GM19395 (cell line): ENCODE results near the gene C8G.

ENCODE experiments used
- ATAC-seq: cut with Tn5 transposase; IDR thresholded peaks from one replicate; pipeline ENCODE4 v1.9.1; 2021; ENCODE audit warnings: mild to moderate bottlenecking, moderate library complexity; ENCODE audit not compliant: unreplicated experiment

Gene C8G

DNA sequence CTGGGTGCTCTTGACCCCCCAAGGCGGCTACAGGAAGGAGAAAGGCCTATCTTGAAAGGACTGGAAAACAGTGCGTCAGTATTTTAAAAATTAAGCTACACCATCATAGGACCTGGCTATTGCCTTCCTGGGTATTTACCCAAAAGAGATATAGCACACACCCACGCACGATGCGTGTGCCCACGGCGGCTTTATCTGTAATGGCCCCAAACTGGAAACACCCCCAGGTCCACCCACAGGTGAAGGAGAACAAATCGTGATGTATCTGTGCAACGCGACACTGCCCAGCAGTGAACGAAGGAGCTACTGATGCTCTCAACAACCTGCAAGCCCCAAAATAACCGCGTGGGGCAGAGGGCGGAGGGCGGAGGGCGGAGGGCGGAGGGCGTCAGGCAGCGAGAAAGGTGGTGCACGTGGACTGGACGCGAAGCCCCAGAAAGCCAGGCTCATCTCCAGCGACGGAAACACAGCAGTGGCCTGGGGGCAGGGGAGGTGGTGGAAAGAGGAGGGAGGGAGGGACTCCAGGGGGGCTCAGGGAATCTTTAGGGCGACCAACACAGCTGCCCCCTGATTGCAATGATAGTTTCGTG, 19.9 kb downstream of the C8G start:
- no peak for ATAC-seq

DNA sequence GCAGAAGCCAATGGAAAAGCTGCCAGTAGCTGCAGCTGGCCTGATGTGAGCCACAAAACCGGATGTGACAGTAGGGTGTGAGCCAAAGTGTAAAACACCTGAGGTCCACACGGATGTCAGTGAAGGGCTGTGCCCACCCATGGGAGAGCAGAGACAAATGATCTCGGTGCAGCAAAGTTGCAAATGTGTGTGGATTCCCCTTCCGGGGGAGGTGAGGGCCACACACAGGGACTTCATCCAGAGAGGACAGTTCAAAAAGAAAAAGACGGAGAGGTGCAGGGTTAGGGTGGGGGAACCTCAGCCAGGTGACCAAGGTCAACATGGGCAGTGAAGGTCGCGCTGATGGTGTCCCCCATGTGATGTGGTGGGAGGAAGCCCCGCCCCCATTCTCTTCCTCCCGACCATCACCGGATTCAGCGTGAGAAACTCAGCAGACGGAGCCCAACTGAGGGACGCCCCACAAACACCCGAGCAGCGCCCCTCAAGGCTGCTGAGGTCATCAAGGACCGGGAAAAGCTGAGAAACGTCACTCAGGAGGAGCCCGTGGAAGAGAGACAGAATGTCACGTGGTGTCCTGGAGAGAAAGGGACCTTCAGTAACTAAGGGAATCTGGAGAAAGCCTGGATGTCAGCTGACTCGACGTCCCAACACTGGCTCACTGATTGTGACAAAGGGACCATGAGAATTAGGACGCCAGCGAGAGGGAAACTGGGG, 20.9 kb downstream of the C8G start:
- ATAC-seq: no peak

DNA sequence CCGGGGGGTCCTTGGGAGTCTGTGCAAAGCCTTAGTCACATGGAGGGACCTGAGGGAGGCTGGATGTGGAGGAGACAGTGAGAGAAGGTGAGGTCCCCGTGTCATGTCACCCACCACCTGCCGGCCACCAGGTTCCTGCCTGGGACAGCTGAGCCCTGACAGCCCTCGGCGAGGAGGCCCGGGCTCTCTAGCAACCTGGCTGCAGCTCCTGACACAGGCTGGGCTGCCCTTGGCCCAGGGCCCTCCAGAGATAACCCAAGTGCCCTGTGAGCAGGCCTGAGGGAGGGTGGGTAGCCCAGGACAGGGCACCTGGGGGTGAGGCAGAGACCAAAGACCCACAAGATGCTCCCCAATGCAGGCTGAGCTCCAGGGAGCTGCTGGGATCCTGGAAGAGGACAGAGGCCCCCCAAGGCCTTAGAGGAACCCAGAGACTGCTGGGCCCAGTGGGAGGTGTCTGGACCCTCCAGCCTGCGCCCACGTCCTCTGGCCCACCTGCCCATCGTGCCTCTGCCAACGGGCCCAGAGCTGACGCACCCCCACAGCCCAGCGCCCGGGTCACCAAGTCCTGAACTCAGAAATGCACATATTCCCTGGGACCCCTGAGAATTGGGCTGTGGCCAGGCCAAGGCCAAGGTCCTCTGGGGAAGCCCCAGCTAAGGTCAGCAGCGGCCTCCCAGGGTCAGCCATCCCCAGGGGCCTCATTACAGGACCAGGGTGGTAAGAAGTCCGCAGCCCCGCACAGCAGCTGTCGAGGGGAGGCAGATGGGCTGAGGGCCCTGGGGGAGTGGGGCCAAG, 23.5 kb downstream of the C8G start:
- no peak for ATAC-seq

DNA sequence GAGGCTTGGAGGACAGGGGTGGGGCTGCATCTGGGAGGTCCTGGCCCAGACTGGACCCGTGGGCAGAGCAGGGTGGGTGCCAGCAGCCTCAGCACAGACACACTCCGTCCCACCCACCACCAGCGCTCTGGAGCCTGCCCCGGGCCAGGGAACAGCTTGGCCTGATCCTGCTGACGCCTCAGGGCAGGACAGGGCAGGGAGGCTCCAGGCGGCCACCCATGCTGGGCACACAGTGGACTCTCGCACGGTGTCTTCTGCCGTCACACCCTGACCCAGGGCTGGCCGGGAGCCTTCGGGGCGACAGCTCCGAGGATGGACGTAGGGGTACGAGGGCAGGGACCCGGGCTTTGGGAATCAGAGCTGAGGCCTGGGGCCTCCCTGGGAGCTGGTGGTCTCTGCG, 24.1 kb downstream of the C8G start:
- ATAC-seq: no peak

DNA sequence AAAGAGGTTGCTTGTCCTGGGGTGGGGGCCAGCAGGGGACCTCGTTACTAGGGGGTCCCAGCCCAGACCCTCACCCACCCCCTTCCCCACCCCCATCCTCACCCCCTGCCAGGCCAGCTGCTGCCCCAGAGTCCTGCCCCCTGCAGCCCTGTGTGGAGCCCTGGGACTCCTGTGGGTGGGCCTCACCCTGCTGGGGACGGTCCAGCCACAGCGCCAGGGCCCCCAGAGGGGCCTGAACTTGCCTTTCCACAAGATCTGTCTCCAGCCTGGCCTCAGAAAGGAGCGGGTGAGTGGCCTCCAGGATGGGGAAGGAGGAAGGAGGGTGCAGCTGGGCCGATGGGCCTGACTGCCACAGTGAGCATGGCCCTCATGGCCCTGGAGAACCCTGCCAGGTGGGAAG, 24.7 kb downstream of the C8G start:
- ATAC-seq: no peak

DNA sequence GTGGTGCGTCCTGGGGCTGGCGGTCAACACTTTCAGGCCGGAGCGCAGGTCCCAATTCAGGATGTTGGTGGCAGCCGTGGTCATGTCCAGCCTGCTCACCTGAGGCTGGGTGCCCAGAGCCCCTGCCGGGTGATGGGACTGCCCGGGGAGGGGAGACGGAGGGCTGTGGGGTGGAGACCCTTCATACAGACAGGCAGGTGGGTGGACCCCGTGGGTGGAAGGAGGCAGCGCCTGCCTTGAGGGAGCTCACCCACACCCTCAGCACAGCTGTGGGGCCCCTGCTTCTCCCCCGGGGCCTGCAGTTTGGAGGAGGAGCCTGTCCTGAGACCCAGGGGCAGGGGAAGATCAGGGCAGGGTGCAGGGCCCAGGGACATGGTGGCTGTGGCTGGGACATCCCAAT, 25.3 kb downstream of the C8G start:
- ATAC-seq: no peak

DNA sequence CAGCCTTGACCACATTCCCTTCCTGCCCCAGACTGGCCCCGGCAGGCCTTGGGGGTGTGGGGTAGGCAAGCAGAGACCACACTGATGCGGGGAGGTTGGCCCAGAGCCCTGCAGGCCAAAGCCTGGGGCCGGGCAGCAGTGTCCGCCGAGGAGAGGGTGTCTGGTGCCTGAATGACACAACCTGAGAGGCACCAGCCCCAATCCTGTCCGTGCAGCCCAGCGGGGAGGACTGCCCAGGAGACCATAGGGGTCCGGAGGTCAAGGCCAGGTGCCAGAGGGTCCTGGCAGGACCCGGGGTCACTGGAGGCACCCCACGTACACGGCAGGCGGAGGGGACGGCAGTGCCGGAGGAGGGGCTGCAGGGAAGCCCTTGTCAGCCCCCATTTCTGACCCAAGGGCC, 26.7 kb downstream of the C8G start:
- ATAC-seq: no peak

DNA sequence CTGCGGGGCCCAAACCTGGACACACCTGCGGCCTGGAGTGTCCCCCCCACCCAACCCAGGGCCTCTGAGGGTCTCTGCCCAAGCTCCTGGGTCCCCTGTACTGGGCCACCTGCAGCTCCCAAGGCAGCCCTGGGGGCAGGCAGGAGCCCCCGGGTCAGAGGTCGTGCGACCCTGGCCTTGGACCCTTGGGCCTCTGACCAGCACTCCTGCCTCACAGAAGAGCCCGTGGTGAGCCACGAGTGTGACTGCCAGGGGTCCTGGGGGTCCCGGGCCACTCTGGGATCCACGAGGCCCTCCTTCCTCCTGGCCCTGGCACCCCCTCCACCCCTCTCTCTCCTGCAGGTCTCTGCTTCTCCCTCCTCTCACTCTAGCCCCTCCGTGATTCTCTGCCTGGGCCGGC, 27.3 kb downstream of the C8G start:
- ATAC-seq: no peak

DNA sequence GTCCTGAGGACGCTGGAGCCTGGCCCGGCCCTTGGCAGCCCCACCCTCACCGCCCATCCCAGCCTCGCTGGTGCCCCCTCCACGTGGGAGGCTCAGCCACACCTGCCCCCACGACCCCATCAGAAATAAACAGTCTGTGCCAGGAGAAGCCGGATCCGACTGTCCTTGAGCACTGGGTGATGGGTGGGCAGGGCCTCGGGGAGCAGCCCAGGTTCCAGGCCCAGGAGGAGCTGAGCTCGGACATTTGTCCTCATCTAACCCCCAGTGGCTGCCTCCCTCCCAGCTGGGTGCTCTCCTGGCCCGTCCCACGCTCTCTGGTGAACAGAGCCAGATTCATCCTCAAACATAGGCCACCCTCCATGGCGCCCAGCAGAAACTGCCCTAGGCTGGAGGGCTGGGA, 27.7 kb downstream of the C8G start:
- ATAC-seq: no peak

DNA sequence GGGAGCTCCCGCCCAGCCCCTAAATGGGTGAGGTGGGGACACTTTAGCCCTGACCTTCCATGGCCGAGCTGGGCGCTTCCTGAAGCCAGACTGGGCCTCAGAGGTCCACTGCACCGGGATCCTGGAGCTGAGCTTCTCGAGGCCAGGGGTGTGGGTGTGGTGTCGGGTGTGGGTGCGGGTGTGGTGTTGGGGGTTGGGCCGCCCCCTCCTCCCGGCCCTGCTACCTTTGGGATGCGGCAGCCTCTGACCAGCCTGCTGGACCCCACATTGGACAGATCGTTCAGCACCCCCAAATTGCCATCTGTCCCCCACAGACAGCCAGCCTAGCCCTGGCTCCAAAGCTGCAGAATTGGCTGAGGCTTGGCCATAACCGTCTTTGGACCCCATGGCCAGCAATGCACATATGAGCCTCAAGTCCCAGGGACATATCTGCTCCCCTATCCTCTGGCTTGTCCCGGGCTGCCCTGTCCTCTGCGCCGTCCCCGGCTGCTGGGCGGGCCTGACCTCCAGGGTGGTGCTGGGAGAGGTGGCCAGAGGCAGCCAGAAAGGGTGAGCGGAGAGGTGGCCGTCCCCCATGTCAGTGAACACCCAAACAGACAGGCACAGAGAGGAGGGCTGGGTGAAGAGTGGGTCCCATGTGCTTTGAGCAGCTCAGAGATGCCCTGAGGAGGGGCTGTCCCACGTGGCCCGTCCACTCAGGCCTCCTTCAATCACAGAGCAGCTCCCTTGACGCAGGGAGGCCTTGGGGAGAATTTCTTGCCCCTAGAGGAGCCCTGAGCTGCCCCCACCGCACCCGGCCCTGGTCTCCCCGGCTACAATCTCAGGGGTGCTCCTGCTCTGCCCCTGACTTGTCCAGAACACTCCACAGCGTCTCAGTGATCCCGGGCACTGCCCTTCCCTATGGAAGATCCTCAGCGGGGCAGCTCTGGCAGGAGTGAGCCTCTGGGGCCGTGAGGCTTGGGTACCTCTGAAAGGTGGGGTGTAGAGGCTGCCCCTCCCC, 28.9 kb downstream of the C8G start:
- ATAC-seq: no peak

DNA sequence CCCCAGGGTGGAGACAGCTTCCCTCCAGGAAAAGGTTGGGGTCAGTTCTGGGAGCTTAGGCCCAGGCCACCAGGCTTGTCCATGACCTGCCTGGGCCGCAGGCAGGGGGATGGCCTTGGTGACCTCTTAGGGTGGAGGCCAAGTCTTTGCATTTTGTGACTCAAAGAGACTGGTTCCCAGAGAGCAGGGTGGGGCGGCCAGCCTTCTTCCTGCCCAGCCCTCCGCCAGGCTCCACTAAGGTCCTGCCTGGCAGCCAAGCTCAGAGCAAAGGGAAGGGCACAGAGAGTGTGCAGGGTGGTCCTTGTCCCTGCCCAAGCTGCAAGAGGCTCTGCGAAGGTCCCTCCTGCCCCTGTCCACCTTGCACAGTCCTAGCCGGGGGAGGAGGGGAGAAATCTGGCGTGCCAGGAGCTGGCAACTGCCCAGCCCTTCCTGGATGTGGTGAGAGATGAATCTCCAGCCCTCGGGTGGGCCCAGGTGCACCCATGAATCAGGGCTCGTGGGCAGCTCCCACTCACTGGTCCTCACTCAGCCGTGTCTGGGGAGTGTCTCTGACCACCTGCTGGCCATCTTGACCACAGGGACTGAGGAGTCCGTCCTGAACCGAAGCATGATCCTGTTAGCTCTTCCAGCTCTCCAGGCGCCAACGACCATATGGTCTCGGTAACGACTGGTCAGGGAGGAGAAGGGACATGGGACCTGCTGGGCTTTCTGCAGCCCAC, 29.9 kb downstream of the C8G start:
- ATAC-seq: no peak

DNA sequence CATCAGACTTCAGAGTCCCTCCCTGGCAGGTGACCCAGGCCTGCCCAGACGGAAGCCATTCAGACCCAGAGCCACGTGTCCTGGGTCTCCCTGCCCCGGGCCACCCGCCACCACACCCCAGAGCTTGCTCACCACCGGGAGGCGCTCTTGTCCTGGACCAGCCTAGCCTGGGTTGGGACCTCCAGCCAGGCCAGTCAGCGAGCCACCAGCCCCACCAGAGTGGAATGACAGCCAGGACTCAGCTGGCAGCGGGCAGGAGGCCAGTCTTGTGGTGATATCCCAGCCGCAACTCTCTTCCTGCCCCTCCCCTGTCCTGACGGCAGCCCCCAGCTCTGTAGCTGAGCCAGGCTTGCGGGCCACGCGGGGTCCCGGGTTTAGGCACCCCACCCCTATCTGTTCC, 30.6 kb downstream of the C8G start:
- ATAC-seq: no peak

DNA sequence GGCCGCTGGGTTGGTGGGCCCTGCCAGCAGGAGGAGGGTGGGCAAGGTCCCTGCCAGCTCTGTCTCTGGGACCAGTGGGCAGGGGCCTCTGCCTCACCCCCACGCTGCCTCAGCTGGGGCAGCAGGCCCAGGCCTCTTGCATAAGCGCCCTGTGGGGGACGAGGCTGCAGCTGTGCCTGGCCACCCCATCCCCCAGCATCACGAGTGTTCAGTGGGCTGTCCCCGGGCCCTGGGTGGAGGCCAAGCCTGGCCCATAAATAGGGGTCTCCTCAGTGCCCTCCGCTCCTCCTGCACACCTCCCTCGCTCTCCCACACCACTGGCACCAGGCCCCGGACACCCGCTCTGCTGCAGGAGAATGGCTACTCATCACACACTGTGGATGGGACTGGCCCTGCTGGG, 32.2 kb downstream of the C8G start, which contains the start of gene PTGDS:
Gene PTGDS (plus strand): TSS at position 282 of the 400 bp plus-strand sequence. CDS start 75 bp downstream, at position 357.
- no peak for ATAC-seq

DNA sequence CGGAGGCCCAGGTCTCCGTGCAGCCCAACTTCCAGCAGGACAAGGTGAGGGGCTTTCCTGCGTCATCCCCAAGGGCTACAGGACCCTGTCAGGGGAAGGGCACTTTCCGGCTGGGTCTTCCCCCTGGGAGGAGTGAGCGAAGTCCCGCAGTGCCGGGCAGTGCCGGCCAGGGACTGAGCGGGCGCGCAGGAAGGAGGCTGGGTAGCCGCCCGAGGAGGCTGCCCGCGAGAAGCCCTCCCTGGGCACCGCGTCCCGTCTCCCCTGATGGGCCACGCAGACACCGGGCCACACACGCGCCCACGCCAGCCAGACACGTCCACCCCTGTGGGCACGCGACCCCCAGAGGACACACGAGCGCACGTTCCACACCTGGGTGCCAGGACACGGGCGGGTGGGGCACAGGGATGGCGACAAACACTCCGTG, 32.6 kb downstream of the C8G start:
- no peak for ATAC-seq

DNA sequence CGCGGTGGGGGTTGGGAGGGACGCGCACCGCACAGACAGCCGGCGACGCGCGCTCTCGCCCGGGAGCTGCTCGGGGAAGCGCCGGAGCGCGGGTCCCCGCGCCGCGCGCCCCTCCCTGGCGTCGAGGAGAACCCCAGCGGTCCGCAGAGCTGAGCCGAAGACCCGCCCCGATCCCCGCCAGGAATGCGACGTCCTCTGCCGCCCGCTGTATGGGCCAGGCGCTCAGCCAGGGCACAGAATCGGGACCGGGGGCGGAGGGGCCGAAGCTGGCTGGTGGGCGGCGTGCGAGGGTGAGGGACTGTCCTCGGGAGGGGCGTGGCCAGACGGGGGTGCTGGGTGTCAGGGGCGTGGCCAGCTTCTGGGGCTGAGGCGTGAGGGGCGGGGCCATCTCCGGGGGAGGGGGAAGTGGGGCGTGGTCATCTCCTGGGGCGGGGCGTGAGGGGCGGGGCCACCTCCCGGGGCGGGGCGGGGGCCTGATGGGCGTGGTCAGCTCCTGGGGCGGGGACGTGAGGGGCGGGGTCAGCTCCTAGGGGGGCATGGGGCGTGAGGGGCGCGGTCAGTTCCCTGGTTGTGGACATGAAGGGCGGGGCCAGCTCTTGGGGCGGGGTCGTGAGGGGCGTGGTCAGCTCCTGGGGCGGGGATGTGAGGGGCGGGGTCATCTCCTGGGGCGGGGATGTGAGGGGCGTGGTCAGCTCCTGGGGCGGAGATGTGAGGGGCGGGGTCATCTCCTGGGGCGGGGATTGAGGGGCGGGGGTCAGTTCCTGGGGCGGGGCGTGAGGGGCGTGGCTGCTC, 33.2 kb downstream of the C8G start:
- no peak for ATAC-seq

DNA sequence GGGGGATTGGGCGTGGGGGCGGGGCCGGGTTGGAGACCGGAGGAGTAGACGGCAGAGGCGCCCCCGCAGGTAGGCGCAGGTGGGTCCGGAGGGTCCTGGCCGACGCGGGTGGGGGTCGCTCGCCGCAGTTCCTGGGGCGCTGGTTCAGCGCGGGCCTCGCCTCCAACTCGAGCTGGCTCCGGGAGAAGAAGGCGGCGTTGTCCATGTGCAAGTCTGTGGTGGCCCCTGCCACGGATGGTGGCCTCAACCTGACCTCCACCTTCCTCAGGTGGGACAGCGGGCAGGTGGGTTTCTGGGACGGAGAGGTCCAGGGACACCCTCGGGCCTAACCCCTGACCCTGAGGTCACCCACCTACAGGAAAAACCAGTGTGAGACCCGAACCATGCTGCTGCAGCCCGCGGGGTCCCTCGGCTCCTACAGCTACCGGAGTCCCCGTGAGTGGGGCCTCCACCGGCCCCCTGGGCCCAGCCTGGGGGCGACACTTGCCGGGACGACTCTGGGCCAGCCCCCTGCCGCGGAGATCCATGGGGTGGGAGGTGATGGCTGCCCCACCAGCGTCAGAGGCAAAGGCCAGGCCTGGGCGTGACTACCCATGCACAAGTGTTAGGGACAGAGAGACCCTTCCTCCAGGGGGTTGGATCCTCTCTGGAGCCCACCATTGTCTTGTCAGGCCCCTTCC, 34.0 kb downstream of the C8G start:
- no peak for ATAC-seq

DNA sequence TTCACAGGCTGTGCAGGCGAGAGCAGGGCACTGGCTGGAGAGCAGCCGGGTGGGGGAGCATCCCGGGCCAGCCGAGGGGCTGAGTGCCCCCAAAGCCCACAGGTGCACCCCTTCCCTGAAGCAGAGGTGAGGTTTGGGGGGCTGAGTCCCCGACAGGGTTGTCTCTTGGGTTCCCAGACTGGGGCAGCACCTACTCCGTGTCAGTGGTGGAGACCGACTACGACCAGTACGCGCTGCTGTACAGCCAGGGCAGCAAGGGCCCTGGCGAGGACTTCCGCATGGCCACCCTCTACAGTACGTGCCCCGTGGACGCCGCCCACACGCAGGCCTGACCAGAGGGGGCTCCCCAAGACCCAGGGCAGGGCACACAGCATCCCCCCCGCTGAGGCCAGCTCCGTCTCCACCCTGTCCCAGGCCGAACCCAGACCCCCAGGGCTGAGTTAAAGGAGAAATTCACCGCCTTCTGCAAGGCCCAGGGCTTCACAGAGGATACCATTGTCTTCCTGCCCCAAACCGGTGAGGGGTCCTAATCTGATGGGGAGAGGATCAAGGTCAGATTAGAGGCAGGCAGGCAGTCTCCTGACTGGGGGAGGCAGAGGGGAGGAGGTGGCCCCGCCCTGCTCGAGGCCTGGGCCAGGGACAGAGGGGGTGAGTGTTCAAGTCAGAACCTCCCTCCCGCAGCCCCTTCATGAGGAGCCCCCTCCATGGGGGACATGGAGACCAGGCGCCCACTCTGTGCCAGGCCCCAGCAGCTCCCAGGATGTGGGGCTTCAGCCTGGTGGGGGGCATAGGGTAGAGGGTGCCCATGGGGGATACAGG, 34.9 kb downstream of the C8G start:
- no peak for ATAC-seq
